Chondrocyte (in vitro differentiated cells): Measurements from ENCODE around the gene MYH16. TPM values are rescaled to one million over a fixed set of nuclear protein-coding genes. Genes with fewer than 3 reads are reported as not detected.

Experiments used
- DNase-seq: peaks from one replicate; pipeline ENCODE4 v3.0.0; 2021; ENCODE audit warnings: mixed read lengths, low spot score
- H3K27ac Mint-ChIP-seq: one replicate; pipeline ENCODE4 v1.8.0; 2021; ENCODE audit warnings: mild to moderate bottlenecking, moderate library complexity, mixed read lengths; ENCODE audit not compliant: unreplicated experiment
- H3K27me3 Mint-ChIP-seq: 2 replicates; pipeline ENCODE4 v1.8.0; 2021; ENCODE audit warnings: low read depth, mixed read lengths
- H3K36me3 Mint-ChIP-seq: 2 replicates; pipeline ENCODE4 v1.8.0; 2021; ENCODE audit warnings: low read depth, mixed read lengths
- H3K4me1 Mint-ChIP-seq: 2 replicates; pipeline ENCODE4 v1.8.0; 2021; ENCODE audit warnings: low read depth, mild to moderate bottlenecking, mixed read lengths
- H3K4me3 Mint-ChIP-seq: one replicate; pipeline ENCODE4 v1.8.0; 2021; ENCODE audit warnings: mild to moderate bottlenecking, moderate library complexity, mixed read lengths; ENCODE audit not compliant: unreplicated experiment
- H3K9me3 Mint-ChIP-seq: 2 replicates; pipeline ENCODE4 v1.8.0; 2021; ENCODE audit warnings: low read depth, mixed read lengths
- total RNA-seq: library from RNA; stranded (reverse); gene quantifications from 3 replicates; pipeline ENCODE4 v1.2.1, GENCODE V29; 2021
- TF ChIP-seq, protein P1 (sequence below): fragments of 200-600 bp; sonication (generic); IDR thresholded peaks from 2 replicates; pipeline ENCODE4 v1.5.0; 2021; ENCODE audit warnings: antibody characterized with exemption, mild to moderate bottlenecking, moderate library complexity

The MYH16 gene
- total RNA-seq, 1 donor from 2014 or later: not detected

DNA sequence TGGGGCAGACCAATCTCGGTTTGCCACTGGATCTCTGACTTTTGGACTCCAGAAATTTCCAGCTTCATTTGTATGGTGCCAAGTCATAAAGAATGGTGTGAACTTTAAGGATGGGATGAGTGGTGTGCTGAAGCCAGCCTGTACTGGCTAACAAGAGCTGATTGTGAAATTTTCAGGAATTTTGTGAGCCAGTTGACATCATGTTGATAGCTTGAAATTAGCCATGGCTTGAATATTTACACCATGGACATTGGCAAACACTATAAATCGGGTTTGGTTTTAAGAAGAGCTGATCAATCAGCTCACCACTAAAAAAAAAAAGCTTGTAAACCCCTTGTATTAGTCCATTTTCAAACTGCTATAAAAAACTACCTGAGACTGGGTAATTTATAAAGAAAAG is 14.1 kb upstream of the MYH16 start:
- H3K9me3 Mint-ChIP-seq: no peaks in the 10 kb centered on the region
- no peak overlapping the region for H3K4me3 Mint-ChIP-seq
- no peak for DNase-seq
- H3K27ac Mint-ChIP-seq: no peak overlapping the region
- peaks cover 9% of the 10 kb centered on the region for H3K4me1 Mint-ChIP-seq
- TF ChIP-seq, protein P1, sequence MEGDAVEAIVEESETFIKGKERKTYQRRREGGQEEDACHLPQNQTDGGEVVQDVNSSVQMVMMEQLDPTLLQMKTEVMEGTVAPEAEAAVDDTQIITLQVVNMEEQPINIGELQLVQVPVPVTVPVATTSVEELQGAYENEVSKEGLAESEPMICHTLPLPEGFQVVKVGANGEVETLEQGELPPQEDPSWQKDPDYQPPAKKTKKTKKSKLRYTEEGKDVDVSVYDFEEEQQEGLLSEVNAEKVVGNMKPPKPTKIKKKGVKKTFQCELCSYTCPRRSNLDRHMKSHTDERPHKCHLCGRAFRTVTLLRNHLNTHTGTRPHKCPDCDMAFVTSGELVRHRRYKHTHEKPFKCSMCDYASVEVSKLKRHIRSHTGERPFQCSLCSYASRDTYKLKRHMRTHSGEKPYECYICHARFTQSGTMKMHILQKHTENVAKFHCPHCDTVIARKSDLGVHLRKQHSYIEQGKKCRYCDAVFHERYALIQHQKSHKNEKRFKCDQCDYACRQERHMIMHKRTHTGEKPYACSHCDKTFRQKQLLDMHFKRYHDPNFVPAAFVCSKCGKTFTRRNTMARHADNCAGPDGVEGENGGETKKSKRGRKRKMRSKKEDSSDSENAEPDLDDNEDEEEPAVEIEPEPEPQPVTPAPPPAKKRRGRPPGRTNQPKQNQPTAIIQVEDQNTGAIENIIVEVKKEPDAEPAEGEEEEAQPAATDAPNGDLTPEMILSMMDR: no peak
- H3K36me3 Mint-ChIP-seq: no peaks in the 10 kb centered on the region
- no peaks in the 10 kb centered on the region for H3K27me3 Mint-ChIP-seq

DNA sequence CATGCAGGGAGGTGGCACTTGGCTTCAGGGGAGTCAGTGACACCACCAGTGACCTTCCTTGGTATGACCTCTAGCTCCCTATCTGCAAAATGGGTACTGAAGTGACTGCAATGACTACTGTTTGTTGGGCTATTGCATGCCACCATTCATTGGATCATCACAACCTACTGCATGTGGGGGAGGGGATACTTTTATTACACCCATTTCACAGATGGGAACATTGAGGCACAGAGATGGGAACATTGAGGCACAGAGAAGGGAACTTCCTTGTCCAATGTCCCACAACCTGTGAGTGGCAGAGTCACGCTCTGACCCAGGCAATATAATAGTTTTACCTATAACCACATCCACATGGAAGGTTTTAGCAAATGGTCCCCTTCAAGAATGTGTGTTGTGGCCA is 12.2 kb upstream of the MYH16 start:
- no peaks in the 10 kb centered on the region for H3K36me3 Mint-ChIP-seq
- H3K27me3 Mint-ChIP-seq: peaks cover 5% of the 10 kb centered on the region
- no peak overlapping the region for H3K27ac Mint-ChIP-seq
- TF ChIP-seq, protein P1: no peak
- peaks cover 7% of the 10 kb centered on the region for H3K4me1 Mint-ChIP-seq
- no peaks in the 10 kb centered on the region for H3K9me3 Mint-ChIP-seq
- H3K4me3 Mint-ChIP-seq: no peak overlapping the region
- no peak for DNase-seq

DNA sequence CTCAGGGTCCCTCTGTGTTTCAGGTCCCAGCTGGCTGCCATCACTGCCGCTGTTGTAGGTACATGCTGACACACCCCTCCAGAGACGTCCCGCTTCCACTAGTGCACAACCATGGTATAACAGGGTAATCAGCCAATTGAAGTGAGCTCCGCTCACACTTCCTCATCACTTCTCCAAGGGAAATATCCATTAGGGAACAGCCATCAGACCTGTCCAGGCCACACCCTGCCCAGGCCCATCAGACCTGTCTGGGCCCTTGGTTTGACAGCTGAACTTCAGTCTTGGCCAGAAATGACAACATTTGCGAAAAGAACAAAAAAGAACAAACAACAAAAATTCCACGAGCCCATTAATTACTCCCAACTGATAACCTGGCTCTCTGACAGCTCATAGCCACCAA is 11.0 kb upstream of the MYH16 start:
- Mint-ChIP-seq H3K36me3 (no peaks in the 10 kb centered on the region), H3K9me3 (peaks cover 4% of the 10 kb centered on the region)
- TF ChIP-seq, protein P1: no peak

DNA sequence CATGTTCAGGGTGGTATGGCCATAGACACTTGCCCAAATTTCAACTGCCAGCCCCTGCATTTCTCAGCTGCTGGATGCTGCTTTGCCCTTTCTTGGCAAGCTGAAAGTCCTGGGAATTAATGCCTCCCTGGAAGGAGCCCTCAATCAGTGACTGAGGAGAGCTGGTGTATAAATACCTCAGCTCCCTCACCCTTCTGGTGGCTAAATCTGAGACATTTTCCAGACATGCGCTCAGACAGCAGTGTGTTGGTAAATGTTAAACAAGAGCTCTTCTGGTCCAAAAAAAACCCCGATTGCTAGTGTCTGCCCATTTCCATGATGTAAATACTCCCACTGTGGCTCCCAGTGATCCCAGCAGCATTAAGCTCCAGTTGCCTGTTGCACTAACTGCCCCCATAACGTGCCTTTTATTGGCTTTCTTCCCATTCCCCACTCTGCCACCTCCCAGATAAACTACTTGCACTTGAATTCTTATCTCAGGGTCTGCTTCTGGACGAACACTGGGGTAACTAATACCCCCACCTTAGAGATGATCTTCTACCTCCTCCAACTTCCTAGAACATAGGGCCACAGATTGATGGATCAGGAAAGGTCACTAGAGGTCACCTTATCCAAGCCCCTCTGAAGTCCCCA is 6.7 kb upstream of the MYH16 start:
- Mint-ChIP-seq H3K27ac (no peak overlapping the region), H3K36me3 (no peaks in the 10 kb centered on the region), H3K4me3 (no peak overlapping the region), H3K4me1 (peaks cover 18% of the 10 kb centered on the region), H3K9me3 (peaks cover 4% of the 10 kb centered on the region), H3K27me3 (peaks cover 5% of the 10 kb centered on the region)
- TF ChIP-seq, protein P1: no peak
- DNase-seq: no peak

More for the DNA sequence above, 11.0 kb upstream of the MYH16 start:
- DNase-seq: no peak
- Mint-ChIP-seq H3K4me3 (no peak overlapping the region), H3K4me1 (no peaks in the 10 kb centered on the region), H3K27me3 (peaks cover 5% of the 10 kb centered on the region), H3K27ac (no peak overlapping the region)

DNA sequence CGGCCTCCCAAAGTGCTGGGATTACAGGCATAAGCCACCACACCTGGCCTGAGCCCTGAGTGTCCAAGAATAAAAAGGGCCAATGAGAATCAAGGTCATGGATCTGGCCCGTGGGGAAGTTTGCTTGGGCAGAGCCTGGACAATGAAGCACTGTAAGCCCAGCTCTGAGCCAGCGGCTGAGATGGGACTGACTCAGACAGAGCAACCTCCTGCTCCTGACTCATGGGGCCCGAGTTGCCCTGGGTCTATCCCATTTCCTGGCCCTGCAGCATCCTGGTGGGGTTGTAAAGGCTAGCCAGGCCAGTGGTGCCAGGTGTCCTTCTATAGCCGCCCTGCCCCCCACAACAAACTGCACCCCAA is 5.2 kb upstream of the MYH16 start:
- H3K4me3 Mint-ChIP-seq: no peak overlapping the region
- H3K36me3 Mint-ChIP-seq: no peaks in the 10 kb centered on the region
- no peak for DNase-seq
- peaks cover 4% of the 10 kb centered on the region for H3K9me3 Mint-ChIP-seq
- peak overlapping the region; percentile 90 for H3K27ac Mint-ChIP-seq
- peaks cover 18% of the 10 kb centered on the region for H3K4me1 Mint-ChIP-seq
- TF ChIP-seq, protein P1: no peak
- peaks cover 5% of the 10 kb centered on the region for H3K27me3 Mint-ChIP-seq
